Measurements from ENCODE around the gene IPO8.

Gene IPO8

DNA sequence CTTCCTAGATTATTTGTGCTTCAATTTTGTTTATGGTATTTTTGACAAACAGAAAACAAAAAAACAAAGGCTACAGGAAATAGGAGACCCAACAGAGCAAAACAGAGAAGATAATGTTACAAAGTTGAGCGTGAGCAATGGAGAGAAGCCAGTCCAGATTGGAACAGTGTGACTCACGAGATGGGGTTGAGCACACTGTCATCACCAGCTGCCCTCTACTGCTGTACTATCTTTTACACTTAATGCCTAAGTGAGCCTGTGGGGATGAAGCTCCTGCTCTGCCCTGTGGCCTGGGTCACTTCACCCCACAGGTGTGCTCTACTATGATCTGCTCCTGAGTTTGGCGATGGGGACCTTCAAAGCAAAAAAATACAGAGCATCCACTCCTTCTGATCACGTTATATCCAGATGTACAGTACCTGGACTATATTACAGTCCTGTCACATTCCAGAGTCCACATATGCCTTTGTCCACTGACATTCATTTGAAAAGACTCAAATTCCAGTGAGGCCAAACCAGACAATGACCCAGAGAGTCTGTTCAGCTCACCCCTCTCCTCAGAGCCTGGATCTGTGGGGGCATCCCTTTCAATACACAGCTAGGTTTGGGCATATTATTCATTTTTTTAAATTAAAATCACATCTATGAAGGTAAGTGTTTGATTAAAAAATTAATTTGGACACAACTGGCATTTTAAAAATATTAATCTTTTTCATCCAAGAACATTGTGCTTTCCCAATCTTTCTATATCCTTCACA is 4.4 kb downstream of the IPO8 start:
- no peak overlapping the region for H3K4me3 ChIP-seq (replicated peaks; ENCODE audit: low read depth, low read length)
- no peak for DNase-seq (ENCODE audit: extremely low read depth, insufficient read length)
- no peaks in the 10 kb centered on the region for H3K36me3 ChIP-seq (ENCODE audit: control insufficient read depth, insufficient read depth, low read length)
- no peaks in the 10 kb centered on the region for H3K27me3 ChIP-seq (replicated peaks; ENCODE audit: control insufficient read depth, insufficient read depth, low read length)
- no peak for TF ChIP-seq CTCF (IDR thresholded peaks at IDR 0.05; ENCODE audit: insufficient read depth, low read length, poor library complexity, severe bottlenecking)

GRCh38 chr12:30687265-30687986 is 8.2 kb downstream of the IPO8 start:
- no peaks in the 10 kb centered on the region for H3K36me3 ChIP-seq (ENCODE audit: control insufficient read depth, insufficient read depth, low read length)
- no peak for DNase-seq (ENCODE audit: extremely low read depth, insufficient read length)
- no peak for TF ChIP-seq CTCF (IDR thresholded peaks at IDR 0.05; ENCODE audit: insufficient read depth, low read length, poor library complexity, severe bottlenecking)
- H3K4me3 ChIP-seq (replicated peaks; ENCODE audit: low read depth, low read length), result no peak overlapping the region
- no peaks in the 10 kb centered on the region for H3K27me3 ChIP-seq (replicated peaks; ENCODE audit: control insufficient read depth, insufficient read depth, low read length)

- no peak for DNase-seq (ENCODE audit: extremely low read depth, insufficient read length)
- H3K36me3 ChIP-seq (ENCODE audit: control insufficient read depth, insufficient read depth, low read length), result no peaks in the 10 kb centered on the region
- no peak overlapping the region for H3K4me3 ChIP-seq (replicated peaks; ENCODE audit: low read depth, low read length)
- no peaks in the 10 kb centered on the region for H3K27me3 ChIP-seq (replicated peaks; ENCODE audit: control insufficient read depth, insufficient read depth, low read length)
- TF ChIP-seq CTCF (IDR thresholded peaks at IDR 0.05; ENCODE audit: insufficient read depth, low read length, poor library complexity, severe bottlenecking), result no peak
Observed at GRCh38 chr12:30679241-30679640, 16.4 kb downstream of the IPO8 start.

DNA sequence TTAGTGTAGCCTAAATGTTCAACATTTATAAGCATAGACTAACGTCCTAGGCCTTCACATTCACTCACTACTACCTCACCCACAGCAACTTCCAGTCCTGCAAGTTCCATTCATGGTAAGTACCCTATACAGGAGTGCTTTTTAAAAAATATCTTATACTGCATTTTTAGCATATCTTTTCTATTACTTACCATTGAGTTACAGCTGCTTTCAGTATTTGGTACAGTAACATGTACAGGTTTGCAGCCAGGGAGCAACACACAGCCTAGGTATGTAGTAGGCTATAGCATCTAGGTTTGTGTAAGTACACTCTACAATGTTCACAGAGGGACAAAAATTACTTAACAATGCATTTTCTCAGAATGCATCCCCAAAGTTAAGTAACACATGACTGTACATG is 17.4 kb downstream of the IPO8 start:
- no peak overlapping the region for H3K4me3 ChIP-seq (replicated peaks; ENCODE audit: low read depth, low read length)
- TF ChIP-seq CTCF (IDR thresholded peaks at IDR 0.05; ENCODE audit: insufficient read depth, low read length, poor library complexity, severe bottlenecking), result no peak
- DNase-seq (ENCODE audit: extremely low read depth, insufficient read length), result no peak
- H3K36me3 ChIP-seq (ENCODE audit: control insufficient read depth, insufficient read depth, low read length), result no peaks in the 10 kb centered on the region
- H3K27me3 ChIP-seq (replicated peaks; ENCODE audit: control insufficient read depth, insufficient read depth, low read length), result no peaks in the 10 kb centered on the region

DNA sequence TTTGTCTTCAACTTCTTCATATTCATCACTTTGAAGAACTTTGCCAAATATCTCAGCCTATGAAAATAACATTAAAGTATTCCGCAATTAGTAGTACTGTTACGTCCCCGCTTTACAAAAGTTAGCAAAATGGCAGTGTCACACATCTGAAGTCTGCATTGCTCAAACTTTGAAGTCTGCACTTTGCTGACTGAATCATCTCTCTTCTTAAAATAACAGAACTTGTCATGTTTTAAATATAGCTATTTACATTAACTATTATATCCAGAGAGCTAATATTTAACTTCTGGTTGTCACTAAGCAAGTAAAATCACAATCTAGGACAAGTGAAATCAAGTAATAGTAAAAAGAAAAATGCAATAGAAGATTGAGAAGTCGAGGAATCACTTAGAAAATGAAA is 34.5 kb downstream of the IPO8 start:
- no peak for TF ChIP-seq CTCF (IDR thresholded peaks at IDR 0.05; ENCODE audit: insufficient read depth, low read length, poor library complexity, severe bottlenecking)
- Histone ChIP-seq H3K27me3 (replicated peaks; ENCODE audit: control insufficient read depth, insufficient read depth, low read length) (no peaks in the 10 kb centered on the region), H3K36me3 (ENCODE audit: control insufficient read depth, insufficient read depth, low read length) (no peaks in the 10 kb centered on the region; the same call in none of the 2 replicates), H3K4me3 (replicated peaks; ENCODE audit: low read depth, low read length) (no peak overlapping the region)
- no peak for DNase-seq (ENCODE audit: extremely low read depth, insufficient read length)
